HG03060 (cell line): Measurements from ENCODE around the gene GFRA1.

Experiments used
- ATAC-seq: cut with Tn5 transposase; IDR thresholded peaks from one replicate; pipeline ENCODE4 v1.9.1; 2021; ENCODE audit warnings: low read depth, moderate number of reproducible peaks; ENCODE audit not compliant: unreplicated experiment

The GFRA1 gene

GRCh38 chr10:116201670-116202430, 71.2 kb downstream of the GFRA1 start:
- ATAC-seq: no peak

GRCh38 chr10:116201011-116201410, 72.0 kb downstream of the GFRA1 start:
- no peak for ATAC-seq

GRCh38 chr10:116198676-116199035, 74.3 kb downstream of the GFRA1 start:
- no peak for ATAC-seq

GRCh38 chr10:116197946-116198675, 74.9 kb downstream of the GFRA1 start:
- no peak for ATAC-seq

- ATAC-seq: no peak
These were observed 77.4 kb downstream of the GFRA1 start for GRCh38 chr10:116195583-116195982.

- ATAC-seq: no peak
These were observed 78.0 kb downstream of the GFRA1 start for GRCh38 chr10:116195039-116195438.

GRCh38 chr10:116194061-116194460, 78.9 kb downstream of the GFRA1 start:
- ATAC-seq: no peak

GRCh38 chr10:116190883-116191282, 82.1 kb downstream of the GFRA1 start:
- ATAC-seq: no peak

GRCh38 chr10:116186273-116186672, 86.7 kb downstream of the GFRA1 start:
- no peak for ATAC-seq

- no peak for ATAC-seq
These were observed 87.7 kb downstream of the GFRA1 start for GRCh38 chr10:116185199-116185867.

- ATAC-seq: no peak
These were observed 88.6 kb downstream of the GFRA1 start for GRCh38 chr10:116184512-116184794.

- ATAC-seq: no peak
These were observed 89.1 kb downstream of the GFRA1 start for GRCh38 chr10:116183733-116184511.

- ATAC-seq: no peak
These were observed 90.6 kb downstream of the GFRA1 start for GRCh38 chr10:116182426-116182825.

GRCh38 chr10:116178086-116178605, 94.9 kb downstream of the GFRA1 start:
- no peak for ATAC-seq

GRCh38 chr10:116175231-116175630, 97.8 kb downstream of the GFRA1 start:
- no peak for ATAC-seq

- ATAC-seq: no peak
These were observed 101.5 kb downstream of the GFRA1 start for GRCh38 chr10:116171505-116171904.

GRCh38 chr10:116170815-116171250, 102.2 kb downstream of the GFRA1 start:
- ATAC-seq: no peak

GRCh38 chr10:116169782-116170445, 103.1 kb downstream of the GFRA1 start:
- no peak for ATAC-seq

GRCh38 chr10:116168745-116169144, 104.3 kb downstream of the GFRA1 start:
- no peak for ATAC-seq

GRCh38 chr10:116168329-116168728, 104.7 kb downstream of the GFRA1 start:
- ATAC-seq: no peak
